ENCODE results near the gene MSRB1. TPM values are rescaled to one million over a fixed set of nuclear protein-coding genes. Genes with fewer than 3 reads are reported as not detected.

Gene MSRB1
- total and polyA plus RNA-seq, 9 of the 15 experiments (the other 6 are each of a cell fraction or from before 2014, with no cell fraction given) = 5.4 to 33.7 (median 25.7) TPM

GRCh38 chr16:1964506-1965395 lies 21.8 kb upstream of the MSRB1 start, which contains the start of gene RPS2 (continued):
- TF ChIP-seq, protein P1, sequence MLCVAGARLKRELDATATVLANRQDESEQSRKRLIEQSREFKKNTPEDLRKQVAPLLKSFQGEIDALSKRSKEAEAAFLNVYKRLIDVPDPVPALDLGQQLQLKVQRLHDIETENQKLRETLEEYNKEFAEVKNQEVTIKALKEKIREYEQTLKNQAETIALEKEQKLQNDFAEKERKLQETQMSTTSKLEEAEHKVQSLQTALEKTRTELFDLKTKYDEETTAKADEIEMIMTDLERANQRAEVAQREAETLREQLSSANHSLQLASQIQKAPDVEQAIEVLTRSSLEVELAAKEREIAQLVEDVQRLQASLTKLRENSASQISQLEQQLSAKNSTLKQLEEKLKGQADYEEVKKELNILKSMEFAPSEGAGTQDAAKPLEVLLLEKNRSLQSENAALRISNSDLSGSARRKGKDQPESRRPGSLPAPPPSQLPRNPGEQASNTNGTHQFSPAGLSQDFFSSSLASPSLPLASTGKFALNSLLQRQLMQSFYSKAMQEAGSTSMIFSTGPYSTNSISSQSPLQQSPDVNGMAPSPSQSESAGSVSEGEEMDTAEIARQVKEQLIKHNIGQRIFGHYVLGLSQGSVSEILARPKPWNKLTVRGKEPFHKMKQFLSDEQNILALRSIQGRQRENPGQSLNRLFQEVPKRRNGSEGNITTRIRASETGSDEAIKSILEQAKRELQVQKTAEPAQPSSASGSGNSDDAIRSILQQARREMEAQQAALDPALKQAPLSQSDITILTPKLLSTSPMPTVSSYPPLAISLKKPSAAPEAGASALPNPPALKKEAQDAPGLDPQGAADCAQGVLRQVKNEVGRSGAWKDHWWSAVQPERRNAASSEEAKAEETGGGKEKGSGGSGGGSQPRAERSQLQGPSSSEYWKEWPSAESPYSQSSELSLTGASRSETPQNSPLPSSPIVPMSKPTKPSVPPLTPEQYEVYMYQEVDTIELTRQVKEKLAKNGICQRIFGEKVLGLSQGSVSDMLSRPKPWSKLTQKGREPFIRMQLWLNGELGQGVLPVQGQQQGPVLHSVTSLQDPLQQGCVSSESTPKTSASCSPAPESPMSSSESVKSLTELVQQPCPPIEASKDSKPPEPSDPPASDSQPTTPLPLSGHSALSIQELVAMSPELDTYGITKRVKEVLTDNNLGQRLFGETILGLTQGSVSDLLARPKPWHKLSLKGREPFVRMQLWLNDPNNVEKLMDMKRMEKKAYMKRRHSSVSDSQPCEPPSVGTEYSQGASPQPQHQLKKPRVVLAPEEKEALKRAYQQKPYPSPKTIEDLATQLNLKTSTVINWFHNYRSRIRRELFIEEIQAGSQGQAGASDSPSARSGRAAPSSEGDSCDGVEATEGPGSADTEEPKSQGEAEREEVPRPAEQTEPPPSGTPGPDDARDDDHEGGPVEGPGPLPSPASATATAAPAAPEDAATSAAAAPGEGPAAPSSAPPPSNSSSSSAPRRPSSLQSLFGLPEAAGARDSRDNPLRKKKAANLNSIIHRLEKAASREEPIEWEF (CRISPR knock-in tag; IDR thresholded peaks at IDR 0.05) = no peak
- no peak for TF ChIP-seq HNRNPK (IDR thresholded peaks at IDR 0.05; ENCODE audit: low read depth, low read length, poor library complexity, severe bottlenecking)
- no peak for TF ChIP-seq SAFB2 (IDR thresholded peaks at IDR 0.05; ENCODE audit: borderline replicate concordance, low read depth, low read length, severe bottlenecking)
- TF ChIP-seq FOXP1 (CRISPR knock-in tag; IDR thresholded peaks at IDR 0.05) = peak; percentile 86; the same call in 1 of the 2 replicates
- TF ChIP-seq ATF7 (IDR thresholded peaks at IDR 0.05) = peak; percentile 88
- peak; percentile 100 for TF ChIP-seq POLR2B (IDR thresholded peaks at IDR 0.05; ENCODE audit: low read depth, partially characterized antibody)
- TF ChIP-seq, protein P2, sequence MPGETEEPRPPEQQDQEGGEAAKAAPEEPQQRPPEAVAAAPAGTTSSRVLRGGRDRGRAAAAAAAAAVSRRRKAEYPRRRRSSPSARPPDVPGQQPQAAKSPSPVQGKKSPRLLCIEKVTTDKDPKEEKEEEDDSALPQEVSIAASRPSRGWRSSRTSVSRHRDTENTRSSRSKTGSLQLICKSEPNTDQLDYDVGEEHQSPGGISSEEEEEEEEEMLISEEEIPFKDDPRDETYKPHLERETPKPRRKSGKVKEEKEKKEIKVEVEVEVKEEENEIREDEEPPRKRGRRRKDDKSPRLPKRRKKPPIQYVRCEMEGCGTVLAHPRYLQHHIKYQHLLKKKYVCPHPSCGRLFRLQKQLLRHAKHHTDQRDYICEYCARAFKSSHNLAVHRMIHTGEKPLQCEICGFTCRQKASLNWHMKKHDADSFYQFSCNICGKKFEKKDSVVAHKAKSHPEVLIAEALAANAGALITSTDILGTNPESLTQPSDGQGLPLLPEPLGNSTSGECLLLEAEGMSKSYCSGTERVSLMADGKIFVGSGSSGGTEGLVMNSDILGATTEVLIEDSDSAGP (CRISPR knock-in tag; IDR thresholded peaks at IDR 0.05) = no peak
- no peak for TF ChIP-seq HNRNPUL1 (IDR thresholded peaks at IDR 0.05; ENCODE audit: low read length)
- TF ChIP-seq MBD2 (IDR thresholded peaks at IDR 0.05; ENCODE audit: borderline replicate concordance, low read depth) = peak; percentile 94
- TF ChIP-seq FOXA3 (CRISPR knock-in tag; conservative IDR thresholded peaks at IDR 0.05 in 1 of 2, IDR thresholded peaks at IDR 0.05 in 1 of 2) = no peak
- 0 out of 2 replicates have a peak, but pooled peaks have one; percentile 39 for TF ChIP-seq ZNF239 (CRISPR knock-in tag; IDR thresholded peaks at IDR 0.05)
- TF ChIP-seq EP300 (IDR thresholded peaks at IDR 0.05; ENCODE audit: low read length) = no peak
- peak; percentile 78 for TF ChIP-seq TGIF2 (CRISPR knock-in tag; IDR thresholded peaks at IDR 0.05)
- TF ChIP-seq U2AF1 (optimal IDR thresholded peaks at IDR 0.05; ENCODE audit: low read depth, low read length) = peak; percentile 99
- peak; percentile 75 for TF ChIP-seq L3MBTL2 (IDR thresholded peaks at IDR 0.05)
- TF ChIP-seq KAT7 (CRISPR knock-in tag; IDR thresholded peaks at IDR 0.05; ENCODE audit: borderline replicate concordance) = peak; percentile 42
- TF ChIP-seq CHD4 (IDR thresholded peaks at IDR 0.05; ENCODE audit: insufficient read depth, insufficient replicate concordance, low read depth, low read length, poor library complexity, severe bottlenecking) = no peak
- no peak for TF ChIP-seq ZNF76 (CRISPR knock-in tag; IDR thresholded peaks at IDR 0.05; ENCODE audit: borderline replicate concordance)
- TF ChIP-seq, protein P3, sequence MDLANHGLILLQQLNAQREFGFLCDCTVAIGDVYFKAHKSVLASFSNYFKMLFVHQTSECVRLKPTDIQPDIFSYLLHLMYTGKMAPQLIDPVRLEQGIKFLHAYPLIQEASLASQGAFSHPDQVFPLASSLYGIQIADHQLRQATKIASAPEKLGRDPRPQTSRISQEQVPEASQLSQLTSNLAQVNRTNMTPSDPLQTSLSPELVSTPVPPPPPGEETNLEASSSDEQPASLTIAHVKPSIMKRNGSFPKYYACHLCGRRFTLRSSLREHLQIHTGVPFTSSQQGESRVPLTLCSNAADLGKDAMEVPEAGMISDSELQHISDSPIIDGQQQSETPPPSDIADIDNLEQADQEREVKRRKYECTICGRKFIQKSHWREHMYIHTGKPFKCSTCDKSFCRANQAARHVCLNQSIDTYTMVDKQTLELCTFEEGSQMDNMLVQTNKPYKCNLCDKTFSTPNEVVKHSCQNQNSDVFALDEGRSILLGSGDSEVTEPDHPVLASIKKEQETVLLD (IDR thresholded peaks at IDR 0.05) = no peak
